ENCODE measurements around the gene REEP6.
"Not testable (repeated sequence)": the region's sequence is repeated elsewhere in the genome, so short reads cannot be mapped to it uniquely, and the experiment has no call there.

The REEP6 gene

DNA sequence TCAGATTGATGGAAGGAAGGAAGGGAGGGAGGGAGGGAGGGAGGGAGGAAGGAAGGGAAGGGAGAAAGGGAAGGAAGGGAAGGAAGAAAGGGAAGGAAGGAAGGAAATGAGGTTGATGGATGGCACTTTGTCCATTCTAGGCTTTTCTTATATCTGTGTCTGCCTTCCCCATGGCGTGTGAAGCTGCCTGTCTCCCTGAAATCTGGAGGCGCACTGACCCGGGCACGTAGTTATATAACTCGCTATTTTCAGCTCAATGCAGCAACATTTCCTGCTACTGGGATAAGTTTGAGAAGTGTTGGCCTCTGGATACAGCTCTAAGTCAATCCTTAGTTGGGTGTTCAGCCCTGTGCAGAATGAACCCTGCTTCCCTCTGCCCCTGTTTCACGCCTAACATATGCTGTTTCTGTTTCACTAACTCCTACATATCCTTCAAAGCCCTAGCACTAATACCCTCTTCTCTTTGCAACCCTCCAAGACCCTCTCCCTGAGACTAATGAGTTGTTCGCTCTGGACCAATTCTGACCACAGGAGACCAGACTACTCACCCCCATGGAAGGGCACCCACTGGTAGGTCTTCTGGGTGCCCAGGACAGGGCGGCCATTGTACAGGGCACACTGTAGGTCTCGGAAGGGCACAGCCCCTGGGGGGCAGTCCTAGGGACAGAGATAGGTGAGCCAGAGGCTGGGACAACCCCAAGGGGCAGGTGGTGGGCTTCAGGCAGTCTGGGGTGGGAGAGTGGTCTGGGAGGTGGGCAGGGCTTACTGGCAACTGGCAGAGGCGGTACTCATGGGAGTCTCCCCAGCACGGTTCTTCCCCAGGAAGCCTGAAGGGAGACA lies 18.8 kb downstream of the REEP6 start:
- DNase-seq = no peak

GRCh38 chr19:1510442-1510806 lies 19.4 kb downstream of the REEP6 start:
- DNase-seq = no peak

DNA sequence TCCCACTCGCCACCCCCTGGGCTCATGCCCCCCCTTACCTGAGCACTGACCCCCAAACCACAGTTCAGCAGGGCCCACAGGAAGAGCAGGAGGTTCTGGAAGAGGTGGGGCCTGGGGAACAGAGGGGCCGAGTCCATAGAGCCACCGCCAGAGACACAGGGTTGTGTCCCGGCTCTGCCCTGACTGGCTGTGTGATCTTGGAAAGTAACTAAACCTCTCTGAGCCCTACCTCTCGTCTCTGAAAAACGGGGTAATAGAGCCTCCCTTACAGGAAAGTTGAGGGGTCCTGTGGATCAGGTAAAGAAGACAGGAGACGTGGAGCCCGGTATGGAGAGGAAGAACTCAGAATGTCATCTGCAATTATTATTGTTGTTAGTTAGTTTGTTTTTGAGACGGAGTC lies 19.8 kb downstream of the REEP6 start:
- DNase-seq = no peak

DNA sequence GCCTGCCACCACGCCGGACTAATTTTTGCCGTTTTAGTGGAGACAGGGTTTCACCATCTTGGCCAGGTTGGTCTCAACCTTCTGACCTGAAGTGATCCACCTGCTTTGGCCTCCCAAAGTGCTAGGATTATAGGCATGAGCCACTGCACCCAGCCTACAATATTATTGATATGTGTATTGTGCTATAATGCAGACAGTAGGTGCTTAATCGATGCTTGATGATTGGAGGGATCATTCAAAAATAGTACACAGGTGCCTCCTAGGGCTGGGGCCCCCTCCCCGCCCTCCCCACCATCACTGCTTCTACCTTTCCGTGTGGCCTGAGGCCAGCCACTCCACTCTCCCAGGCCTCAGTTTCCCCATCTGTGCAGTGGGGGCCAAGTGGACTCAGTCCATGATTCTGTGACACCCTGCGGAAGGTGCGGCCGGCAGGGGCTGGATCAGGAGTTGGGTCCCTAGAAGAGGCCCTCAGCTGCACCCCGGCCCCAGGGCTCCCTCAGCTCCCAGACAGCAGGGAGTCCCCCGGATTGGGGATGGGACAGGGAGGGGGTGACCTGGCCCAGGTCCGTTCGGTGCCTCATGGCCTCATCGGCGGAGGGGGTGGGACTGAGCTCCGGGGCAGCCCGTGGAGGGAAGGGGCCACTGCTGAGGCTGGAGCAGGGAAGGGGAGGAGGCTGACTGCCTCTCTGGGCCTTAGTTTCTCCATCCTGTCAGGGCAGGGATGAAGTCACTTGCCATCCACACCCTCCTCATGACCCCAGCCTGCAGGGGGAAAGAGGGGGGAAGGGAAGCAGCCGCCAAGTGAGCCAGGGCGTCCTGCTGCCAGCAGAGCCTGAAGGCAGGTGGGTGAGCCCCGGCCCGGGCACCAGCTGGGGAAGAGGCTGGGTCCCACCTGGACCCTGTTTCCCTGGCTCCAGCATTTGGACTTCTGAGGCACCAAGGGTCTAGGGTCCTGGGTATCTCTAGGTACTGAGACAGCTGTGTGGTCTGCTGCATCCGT lies 20.6 kb downstream of the REEP6 start:
- DNase-seq = no peak

- DNase-seq = no peak
Measured at GRCh38 chr19:1512671-1513498, 21.9 kb downstream of the REEP6 start, which contains the start of gene ADAMTSL5. TSS of gene ADAMTSL5 (minus strand) at chr19:1513019. CDS start at chr19:1510943, 2,076 bp downstream.

GRCh38 chr19:1513499-1514294 lies 22.7 kb downstream of the REEP6 start:
- DNase-seq = no peak

GRCh38 chr19:1514295-1514661 lies 23.3 kb downstream of the REEP6 start:
- no peak for DNase-seq

DNA sequence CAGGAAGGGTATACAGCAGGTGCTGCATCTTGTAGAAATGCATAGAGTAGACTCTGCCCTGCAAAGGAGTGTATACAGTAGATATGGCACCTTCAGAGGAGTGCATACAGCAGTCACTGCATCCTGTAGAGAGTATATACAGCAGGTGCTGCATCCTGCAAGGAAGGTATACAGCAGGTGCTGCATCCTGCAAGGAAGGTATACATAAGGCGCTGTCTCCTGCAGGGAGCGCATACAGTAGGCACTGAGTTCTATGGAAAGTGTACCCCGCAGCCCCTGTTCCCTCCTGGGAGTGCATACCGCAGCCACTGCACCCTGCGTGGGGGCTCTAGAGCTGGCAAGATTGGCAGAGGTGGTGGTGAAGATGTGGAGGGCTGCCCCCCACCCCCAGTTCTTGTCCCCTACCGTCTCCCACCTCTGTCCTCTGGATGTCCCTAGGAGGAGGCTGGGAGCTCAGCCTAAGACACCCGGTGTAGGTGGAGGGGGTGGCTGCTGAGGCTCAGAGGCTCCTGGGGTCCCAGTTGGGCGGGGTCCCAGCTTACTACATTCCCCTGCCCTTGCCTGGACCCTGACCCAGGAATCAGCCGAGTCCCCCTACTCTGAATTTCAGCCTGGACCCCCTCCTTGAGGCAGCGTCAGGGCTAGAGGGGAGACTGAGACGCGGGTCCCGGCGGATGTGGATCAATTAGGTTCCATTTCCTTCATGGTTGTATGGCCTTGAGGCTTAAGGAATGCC lies 24.2 kb downstream of the REEP6 start:
- DNase-seq = no peak

GRCh38 chr19:1516395-1516753 lies 25.4 kb downstream of the REEP6 start:
- no peak for DNase-seq

GRCh38 chr19:1518471-1518870 lies 27.5 kb downstream of the REEP6 start:
- DNase-seq = no peak

DNA sequence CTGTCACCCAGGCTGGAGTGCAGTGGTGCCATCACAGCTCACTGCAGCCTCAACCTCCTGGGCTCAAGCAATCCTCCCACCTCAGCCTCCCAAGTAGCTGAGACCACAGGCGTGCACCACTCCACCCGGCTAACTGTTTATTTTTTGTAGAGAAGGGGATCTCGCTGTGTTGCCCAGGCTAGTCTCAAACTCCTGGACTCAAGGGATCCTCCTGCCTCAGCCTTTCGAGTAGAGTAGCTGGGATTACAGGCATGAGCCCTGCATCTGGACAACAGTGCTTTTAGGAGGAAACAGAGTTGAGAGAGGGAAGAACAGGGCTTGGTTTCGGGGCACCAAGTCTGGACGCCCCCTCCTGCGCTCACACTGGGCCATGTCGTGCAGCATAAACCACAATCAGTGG lies 28.8 kb downstream of the REEP6 start:
- DNase-seq = not testable (repeated sequence)

GRCh38 chr19:1520203-1520780 lies 29.3 kb downstream of the REEP6 start:
- DNase-seq = no peak

DNA sequence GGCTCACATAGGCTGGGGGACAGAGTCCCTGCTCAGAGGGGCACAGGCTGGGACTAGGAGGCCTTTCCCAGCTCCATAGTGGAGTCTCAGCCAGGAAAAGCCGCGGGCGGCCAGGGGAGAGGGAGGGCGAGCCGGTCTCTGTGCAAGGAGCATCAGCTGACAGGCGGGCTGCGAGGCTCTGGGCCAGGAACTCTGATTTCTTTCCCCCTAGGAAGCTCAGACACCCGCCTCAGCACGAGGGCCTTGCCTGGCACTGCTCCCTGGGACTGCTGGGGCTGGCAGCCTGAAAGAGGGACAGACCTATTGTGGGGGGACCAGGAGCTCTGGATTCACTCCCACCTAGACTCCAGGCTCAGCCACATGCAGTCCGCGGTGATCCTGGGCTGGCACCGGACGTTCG lies 30.7 kb downstream of the REEP6 start:
- no peak for DNase-seq

DNA sequence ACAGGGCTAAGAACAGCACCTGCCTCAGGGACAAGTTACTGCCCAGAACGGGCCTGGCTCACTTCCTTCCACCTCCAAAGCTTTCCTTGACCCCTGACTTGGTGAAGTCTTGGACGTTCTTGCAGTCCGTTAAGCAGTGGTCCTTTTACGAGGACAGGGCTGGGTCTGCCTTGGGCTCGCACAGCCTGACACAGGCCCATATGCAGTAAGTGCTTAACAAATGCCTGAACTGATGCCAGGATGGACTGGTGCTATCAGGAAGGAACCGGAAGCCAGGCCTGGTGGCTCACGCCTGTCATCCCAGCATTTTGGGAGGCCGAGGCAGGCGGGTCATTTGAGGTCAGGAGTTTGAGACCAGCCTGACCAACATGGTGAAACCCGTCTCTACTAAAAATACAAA lies 31.1 kb downstream of the REEP6 start:
- DNase-seq = no peak

DNA sequence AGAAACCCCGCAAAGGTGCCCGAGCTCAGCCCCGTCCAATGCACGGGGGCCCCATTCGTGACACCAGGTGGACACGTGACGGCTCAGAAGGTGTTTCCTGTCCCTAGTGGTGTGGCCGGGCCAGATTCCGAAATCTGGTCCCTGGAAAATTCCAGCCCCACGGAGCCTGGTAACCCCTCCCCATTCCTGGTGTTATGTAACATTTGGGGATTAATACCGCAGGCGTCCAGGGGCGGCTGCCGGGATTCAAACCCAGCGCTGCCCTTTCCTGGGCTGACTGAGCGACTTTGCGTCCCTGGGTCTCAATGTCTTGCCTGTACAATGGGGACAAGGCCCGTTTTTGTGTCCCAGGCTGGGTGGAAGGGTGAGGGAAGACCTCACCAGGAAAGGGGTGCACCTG lies 31.9 kb downstream of the REEP6 start:
- DNase-seq = no peak

DNA sequence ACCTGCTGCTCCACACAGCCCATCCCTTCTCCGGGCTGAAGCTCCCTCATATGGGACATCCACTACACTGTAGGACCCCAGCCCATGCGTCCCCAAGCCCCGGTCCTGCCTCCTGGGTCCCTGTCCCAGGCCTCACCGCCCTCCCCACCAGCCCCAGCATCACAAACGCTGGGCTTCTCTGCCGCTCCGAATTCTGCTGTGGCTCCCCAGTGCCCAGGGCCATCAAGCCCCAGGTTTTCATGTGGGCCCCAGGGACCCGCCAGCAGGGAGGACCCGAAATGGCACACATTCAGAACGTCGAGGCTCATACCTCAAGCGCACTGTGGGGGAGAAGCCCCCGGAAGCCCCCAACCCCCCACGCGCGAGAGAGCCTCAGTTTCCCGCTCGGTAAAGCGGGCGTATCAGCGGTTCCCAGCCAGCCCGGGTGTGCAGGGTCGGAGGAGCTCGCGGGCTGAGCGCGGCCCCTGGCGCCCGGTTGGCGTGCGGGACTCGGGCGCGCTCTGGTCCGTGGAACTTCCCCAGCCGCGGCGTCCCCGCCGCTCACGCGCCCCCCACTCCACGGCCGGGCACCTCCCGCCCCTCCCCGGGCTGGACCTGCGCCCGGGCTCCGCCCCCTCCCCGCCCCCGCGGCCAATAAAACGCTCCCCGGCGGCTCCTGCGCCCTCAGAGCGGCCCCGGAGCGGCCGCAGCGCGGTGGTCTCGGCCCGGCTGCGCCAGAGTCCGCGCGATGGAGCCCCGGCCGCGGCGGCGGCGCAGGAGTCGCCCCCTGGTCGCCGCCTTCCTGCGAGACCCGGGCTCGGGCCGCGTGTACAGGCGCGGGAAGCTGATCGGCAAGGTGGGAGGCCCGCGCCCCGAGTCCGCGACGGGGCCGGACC lies 32.7 kb downstream of the REEP6 start, which contains the start of gene PLK5:
Gene PLK5, plus strand, starts transcription at position 666 of the 875 bp plus-strand sequence. CDS start 2,920 bp downstream, outside the sequence.
- no peak for DNase-seq

DNA sequence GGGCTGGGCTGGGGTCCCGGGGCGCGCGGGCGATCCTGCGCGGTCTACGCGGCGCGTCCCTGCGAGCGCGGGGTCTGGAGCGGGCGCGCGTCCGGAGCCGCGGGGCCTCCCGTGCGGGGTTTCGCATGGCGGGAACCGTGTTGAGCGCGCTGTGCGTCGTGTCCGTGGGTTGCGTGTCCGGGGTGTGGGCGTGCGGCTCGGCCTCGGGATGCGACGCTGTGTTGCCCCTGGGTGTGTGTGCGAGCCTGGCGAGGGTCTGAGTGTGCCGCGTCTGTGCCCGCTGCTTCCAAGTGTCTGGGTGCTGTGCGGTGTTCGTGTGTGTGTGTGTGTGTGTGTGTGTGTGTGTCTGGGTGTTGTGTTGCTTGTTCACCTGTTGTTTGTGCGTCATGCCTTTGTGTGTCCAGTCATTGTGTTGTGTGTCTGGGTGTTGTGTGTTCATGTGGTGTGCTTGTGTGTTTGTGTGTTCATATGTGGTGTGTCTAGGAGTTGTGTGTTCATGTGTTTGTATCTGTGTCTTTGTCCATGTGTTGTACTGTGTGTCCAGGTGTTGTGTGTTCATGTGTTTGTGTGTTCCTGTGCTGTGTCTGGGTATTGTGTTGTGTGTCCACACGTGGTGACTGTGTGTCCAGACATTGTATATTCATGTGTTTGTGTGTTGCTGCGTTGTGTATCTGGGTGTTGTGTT lies 33.4 kb downstream of the REEP6 start:
- no peak for DNase-seq

DNA sequence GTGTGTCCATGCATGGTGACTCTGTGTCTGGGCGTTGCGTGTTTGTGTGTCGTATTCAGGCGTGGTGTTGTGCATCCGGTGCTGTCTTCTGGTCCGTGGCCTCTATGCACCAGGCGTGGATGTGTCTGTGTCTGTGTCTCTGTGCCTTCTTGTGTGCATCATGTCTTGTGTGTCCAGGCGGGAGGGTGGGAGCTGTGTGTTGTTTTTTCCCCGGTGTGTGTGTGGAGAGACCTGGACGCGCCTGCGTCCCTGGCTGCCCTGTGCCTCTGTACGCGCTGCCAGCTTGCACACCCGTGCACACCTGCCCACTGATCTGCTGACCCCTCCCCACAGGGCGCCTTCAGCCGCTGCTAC lies 34.0 kb downstream of the REEP6 start:
- no peak for DNase-seq

- no peak for DNase-seq
Measured at GRCh38 chr19:1525343-1525742, 34.4 kb downstream of the REEP6 start.
